Measurements from ENCODE around the gene SGMS2.

- TF ChIP-seq USF2 (IDR thresholded peaks at IDR 0.05): no peak
- TF ChIP-seq MAFK (IDR thresholded peaks at IDR 0.05; ENCODE audit: partially characterized antibody): no peak
- TF ChIP-seq TP53 (CRISPR knock-in tag; IDR thresholded peaks at IDR 0.05): no peak
Measured at GRCh38 chr4:107885865-107886264, 61.1 kb downstream of the SGMS2 start.

Measured in A549 (cell line).